Activated CD8-positive, alpha-beta memory T cell treated with anti-CD3 and anti-CD28 coated beads, Interleukin-2, amount 10 ng/mL, durations not matched to agents 7 days and 5 days (primary cell): Measurements from ENCODE around the gene RBM17. TPM values are rescaled to one million over a fixed set of nuclear protein-coding genes. Genes with fewer than 3 reads are reported as not detected.
A peak's percentile ranks its signal among the peaks of the same experiment; 100 is the strongest.

ENCODE experiments used
- ATAC-seq: fragments of 150-1000 bp; cut with Tn5 transposase; one replicate; pipeline ENCODE4 v1.10.0; 2021; ENCODE audit warnings: moderate library complexity
- CTCF ChIA-PET: fragments of 350-600 bp; sonication (Branson Sonifier 250); formaldehyde crosslinking; loops from one replicate; lab custom pipeline; 2021; ENCODE audit warnings: antibody characterized with exemption; lab: Charles Lee
- DNase-seq: peaks from one replicate; pipeline ENCODE4 v3.0.0-alpha.2; 2020
- H3K27ac Mint-ChIP-seq: one replicate; pipeline ENCODE4 v1.8.0; 2021; ENCODE audit warnings: mild to moderate bottlenecking, mixed read lengths
- H3K27me3 Mint-ChIP-seq: one replicate; pipeline ENCODE4 v1.8.0; 2021; ENCODE audit warnings: mixed read lengths
- H3K36me3 Mint-ChIP-seq: one replicate; pipeline ENCODE4 v1.8.0; 2021; ENCODE audit warnings: mild to moderate bottlenecking, mixed read lengths
- H3K4me1 Mint-ChIP-seq: one replicate; pipeline ENCODE4 v1.8.0; 2021; ENCODE audit warnings: mixed read lengths
- H3K4me3 Mint-ChIP-seq: one replicate; pipeline ENCODE4 v1.8.0; 2021; ENCODE audit warnings: mild to moderate bottlenecking, moderate library complexity, mixed read lengths
- H3K9me3 Mint-ChIP-seq: one replicate; pipeline ENCODE4 v1.8.0; 2022; ENCODE audit warnings: low read depth, mixed read lengths
- total RNA-seq, 2 experiments: library from RNA; stranded (reverse); gene quantifications; one replicate each; pipeline ENCODE4 v1.2.3, GENCODE V29; 2021

Gene RBM17
- total RNA-seq, 2 experiments from 2014 or later, result 205 to 267 TPM

DNA sequence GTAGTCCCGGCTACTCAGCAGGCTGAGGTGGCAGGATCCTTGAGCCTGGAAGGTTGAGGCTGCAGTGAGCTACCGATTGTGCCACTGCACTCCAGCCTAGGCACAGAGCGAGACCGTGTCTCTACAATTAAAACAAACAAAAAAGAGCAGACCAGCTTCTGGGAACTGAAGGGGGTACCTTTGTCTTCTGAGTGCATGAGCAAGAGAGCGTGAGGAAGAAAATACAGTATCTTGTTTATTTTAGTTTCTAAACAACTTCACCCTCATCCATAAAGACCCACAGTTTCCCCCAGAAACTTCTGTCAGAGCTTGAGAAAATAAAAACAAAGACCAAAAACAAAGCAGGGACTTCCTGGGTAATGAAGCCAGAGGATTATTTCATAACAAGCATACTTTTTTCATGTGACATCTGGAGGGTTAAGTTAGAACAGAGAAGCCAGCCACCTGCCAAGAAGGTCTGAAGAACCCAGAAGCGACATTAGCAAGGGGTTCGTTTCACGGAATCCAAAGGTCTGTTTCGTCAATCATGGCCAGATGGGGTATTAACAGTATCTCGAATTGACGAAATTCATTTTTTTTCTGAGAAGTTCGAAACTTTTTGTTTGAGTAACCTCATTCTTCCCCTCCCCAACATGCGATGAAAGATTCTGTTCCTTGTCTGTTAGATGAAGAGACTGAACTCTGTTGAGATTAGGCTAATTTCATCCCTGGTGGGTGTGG is 16.5 kb upstream of the RBM17 start:
- Mint-ChIP-seq H3K4me1 (peaks cover 90% of the 10 kb centered on the region), H3K9me3 (no peaks in the 10 kb centered on the region), H3K4me3 (peak overlapping the region; percentile 71), H3K27ac (peak overlapping the region; percentile 96), H3K36me3 (peaks cover 5% of the 10 kb centered on the region), H3K27me3 (no peaks in the 10 kb centered on the region)
- DNase-seq (peak; percentile 77), ATAC-seq (peak; percentile 70)
- CTCF ChIA-PET, result interaction anchor here (1.0 to 12.9 kb wide), 9 partner anchors 9 to 59 kb away, joined by 4 to 246 read pairs (median 7); partner anchors contain the start of gene IL2RA

DNA sequence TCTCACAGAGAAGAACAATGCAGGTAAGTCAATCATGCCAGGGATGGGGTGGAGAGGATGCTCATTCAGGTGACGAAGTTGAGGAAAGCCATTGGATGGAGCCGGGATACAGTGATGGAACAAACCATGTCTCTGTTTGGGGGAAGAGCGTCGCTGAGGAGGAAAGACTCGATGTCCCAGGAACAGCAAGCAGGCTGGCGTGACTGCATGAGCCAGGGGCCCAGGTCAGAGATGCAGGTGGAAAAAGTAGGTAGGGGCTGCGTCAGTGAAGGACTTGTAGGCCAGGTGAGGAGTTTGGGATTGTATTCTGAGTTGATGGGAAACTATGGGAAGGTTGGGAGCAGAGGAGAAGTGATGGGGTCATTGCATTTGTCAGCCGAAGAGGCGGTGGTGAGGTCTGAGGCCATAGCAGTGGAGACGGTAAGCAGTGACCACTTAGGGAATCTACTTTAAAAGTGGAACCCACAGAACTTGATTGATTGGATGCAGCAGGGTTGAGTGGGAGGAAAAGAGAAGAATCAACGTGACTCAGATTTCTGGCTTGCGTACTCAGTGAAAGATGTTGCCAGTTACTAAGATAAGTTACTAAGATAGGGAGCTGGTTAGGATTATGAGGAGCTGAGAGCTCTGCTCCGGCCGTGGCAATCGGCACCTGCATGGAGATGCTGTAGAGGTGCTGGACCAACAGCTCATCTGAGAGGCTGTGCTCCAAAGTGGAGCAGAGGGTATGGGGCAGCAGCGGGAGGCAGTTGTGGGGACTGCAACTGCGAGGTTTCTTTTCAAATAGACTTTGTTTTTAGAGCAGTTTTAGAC is 14.1 kb upstream of the RBM17 start:
- Mint-ChIP-seq H3K4me3 (peak overlapping the region; percentile 45), H3K36me3 (peaks cover 3% of the 10 kb centered on the region), H3K27ac (peak overlapping the region; percentile 76), H3K4me1 (peaks cover 70% of the 10 kb centered on the region), H3K27me3 (no peaks in the 10 kb centered on the region), H3K9me3 (no peaks in the 10 kb centered on the region)
- CTCF ChIA-PET, result interaction anchor here (0.8 to 12.9 kb wide), 2 partner anchors 10 to 18 kb away, joined by 3 to 246 read pairs; no protein-coding TSS in a partner anchor
- DNase-seq (peak; percentile 48), ATAC-seq (peak; percentile 42)

DNA sequence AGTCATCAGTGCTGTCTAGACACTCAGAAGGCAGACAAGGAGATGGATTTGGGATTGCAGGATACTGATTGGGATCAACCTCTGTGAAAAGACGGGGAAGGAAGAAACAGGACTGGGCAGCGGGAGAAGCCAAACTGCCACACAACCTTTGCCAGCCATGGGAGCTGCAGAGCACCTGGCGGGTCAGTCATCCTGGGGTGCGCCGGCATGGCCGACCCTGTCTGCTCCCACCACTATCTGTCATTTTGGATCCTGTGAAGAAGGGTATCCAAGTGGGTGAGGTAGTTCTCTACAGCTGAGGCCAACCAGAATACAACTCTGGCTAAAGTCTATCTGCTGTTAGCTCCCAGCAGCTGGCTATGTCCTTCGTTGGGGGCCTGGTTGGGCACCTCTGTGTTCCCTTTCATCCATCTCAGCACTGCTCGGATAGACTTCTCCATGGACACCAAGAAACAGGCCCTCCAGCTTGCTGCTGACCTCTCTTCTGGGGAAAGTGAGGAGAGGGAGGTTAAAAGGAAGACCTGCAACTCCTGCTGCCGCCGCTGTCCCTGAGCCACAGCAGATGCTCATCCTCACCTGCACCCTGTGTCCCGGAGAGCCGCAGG is 11.7 kb upstream of the RBM17 start:
- Mint-ChIP-seq H3K36me3 (peaks cover 13% of the 10 kb centered on the region), H3K27ac (no peak overlapping the region), H3K4me1 (peaks cover 67% of the 10 kb centered on the region), H3K27me3 (no peaks in the 10 kb centered on the region), H3K9me3 (no peaks in the 10 kb centered on the region), H3K4me3 (no peak overlapping the region)
- ATAC-seq (no peak), DNase-seq (peak; percentile 36)
- CTCF ChIA-PET, result interaction anchor here (1.3 to 12.9 kb wide), 3 partner anchors 7 to 19 kb away, joined by 3 to 246 read pairs (median 3); no protein-coding TSS in a partner anchor

DNA sequence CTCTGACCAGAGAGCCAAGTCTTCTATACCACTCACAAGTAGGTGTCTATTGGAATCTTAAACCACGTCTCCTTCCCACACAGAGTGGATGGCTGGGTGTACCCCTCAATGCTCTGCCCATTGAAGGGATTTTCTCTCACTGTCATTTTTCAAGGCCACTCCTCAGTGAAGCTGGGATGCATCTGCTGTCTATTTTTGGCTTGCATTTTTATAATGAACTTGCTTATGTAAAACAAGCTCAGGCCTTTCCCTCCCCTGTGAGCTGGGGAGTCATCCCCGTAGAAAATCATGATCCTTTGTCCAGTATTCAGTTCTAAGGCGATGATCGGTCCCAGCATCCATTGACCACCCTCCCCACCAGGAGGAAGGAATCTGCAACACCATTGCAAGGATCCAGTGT is 9.8 kb upstream of the RBM17 start:
- Mint-ChIP-seq H3K4me1 (peaks cover 68% of the 10 kb centered on the region), H3K27me3 (no peaks in the 10 kb centered on the region), H3K27ac (no peak overlapping the region), H3K9me3 (no peaks in the 10 kb centered on the region), H3K36me3 (peaks cover 15% of the 10 kb centered on the region), H3K4me3 (no peak overlapping the region)
- ATAC-seq (no peak), DNase-seq (no peak)
- CTCF ChIA-PET, result no interaction called here

DNA sequence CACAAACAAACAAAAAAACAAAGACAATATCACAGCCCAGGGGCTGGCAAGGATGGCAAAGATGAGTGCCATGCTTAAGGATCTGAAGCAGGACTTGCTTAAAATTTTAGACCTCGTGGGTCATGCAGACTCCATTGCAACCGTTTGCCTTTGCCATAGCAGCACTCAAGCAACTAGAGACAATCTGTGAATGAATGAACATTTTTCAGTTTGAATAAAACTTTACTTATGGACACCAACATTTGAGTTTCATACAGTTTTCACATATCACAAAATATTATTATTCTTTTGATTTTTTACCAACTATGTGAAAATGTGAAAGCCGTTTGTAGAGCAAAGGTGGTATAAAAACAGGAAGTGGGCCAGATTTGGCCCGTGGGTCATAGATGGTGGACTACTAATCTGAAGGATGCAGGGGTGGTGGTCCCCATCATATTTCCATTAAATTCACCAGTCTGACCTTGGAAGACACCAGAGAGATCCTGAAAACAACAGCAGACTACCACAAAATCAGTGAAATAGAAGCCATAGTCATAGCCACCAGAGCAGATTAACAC is 8.3 kb upstream of the RBM17 start:
- ATAC-seq (no peak), DNase-seq (no peak)
- Mint-ChIP-seq H3K9me3 (no peaks in the 10 kb centered on the region), H3K27me3 (no peaks in the 10 kb centered on the region), H3K36me3 (peaks cover 15% of the 10 kb centered on the region), H3K27ac (no peak overlapping the region), H3K4me3 (no peak overlapping the region), H3K4me1 (peaks cover 62% of the 10 kb centered on the region)
- CTCF ChIA-PET, result interaction anchor here (1.0 to 8.3 kb wide), 6 partner anchors 7 to 77 kb away, joined by 3 to 246 read pairs (median 4); no protein-coding TSS in a partner anchor

DNA sequence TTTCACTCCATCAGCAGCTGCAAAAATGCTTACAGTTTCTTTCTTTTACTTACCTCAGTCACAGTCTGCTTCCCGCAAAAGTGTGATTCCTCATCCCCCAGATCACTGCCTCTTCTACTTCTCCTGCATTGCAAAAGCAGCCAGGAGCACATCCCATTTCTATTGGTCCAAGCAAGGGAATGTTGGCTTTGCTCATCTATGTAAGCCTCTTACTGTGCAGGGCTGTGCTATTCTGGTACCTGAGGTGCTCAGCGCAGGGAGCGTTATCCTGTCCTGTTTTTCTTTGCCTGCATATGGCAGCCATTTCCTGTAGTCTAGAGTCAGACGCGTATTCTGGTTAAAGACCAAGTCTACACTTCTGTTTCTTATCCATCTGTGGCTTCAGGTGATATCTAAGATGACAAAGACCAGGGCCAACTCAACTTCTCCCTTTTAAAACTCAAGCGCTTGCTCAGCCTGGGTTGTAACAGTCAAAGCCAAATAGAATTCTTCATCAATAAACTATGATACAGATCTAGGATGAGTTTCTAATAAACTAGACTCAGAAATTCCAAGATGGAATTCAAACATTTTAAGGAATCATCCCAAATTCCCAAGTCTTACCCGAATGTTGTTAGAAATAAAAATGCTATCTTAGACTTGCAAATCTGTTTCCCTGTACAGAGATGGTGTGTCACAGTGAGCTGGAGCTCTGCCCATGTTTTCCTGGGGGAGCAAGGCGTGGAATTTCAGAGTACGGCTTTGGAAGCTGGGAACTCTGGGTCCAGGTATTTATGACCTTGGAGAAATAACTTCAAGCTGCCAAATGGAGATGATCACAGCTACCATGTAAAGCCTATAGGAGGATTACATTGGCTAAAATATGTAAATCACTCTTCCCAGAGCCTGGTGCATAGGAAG is 6.1 kb upstream of the RBM17 start:
- H3K36me3 Mint-ChIP-seq, result peaks cover 14% of the 10 kb centered on the region
- H3K27me3 Mint-ChIP-seq, result no peaks in the 10 kb centered on the region
- CTCF ChIA-PET, result interaction anchor here (0.6 to 8.3 kb wide), 11 partner anchors 9 to 319 kb away, joined by 3 to 246 read pairs (median 6); no protein-coding TSS in a partner anchor
- H3K9me3 Mint-ChIP-seq, result no peaks in the 10 kb centered on the region
- no peak for ATAC-seq
- no peak for DNase-seq
- peak overlapping the region; percentile 74 for H3K4me3 Mint-ChIP-seq
- peak overlapping the region; percentile 90 for H3K27ac Mint-ChIP-seq
- H3K4me1 Mint-ChIP-seq, result peaks cover 70% of the 10 kb centered on the region

DNA sequence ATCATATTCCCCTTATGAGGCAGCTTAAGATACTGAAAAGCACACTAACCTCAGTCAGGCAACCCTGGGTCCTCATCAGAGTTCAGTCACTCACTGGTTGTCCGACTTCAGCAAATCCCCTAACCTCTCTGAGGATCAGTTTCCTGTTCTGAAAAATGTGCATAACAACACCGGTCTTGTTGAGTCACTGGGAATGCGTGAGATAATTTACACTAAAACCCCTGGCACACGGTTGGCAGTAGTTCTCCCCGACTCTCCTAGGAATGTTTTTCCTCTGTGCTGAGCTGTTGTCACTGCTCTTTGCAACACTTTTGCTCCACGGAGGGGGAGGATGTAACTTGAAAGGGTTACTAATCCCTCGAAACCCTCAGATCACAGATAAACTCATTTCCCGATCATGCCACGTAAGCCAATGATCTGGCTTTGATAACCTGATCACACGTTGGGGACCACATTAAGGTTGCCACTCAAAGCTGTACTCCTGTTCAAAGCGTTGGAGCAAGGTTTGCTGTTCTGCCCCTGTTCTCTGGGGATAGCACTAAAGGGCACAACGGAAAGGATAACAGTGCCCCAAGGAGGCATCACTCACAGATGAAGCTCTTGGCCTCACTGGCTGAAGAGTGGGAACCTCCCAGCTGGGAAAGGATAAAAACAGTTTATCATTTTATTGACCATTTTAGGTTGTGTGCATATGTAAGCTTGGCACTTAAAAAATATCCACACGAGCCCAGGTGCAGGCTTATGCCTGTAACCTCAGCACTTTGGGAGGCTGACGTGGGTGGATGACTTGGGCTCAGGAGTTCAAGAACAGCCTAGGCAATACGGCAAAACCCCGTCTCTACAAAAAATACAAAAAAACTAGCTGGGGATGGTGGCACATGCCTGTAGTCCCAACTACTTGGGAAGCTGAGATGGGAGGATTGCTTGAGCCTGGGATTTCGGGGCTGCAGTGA is 5.0 kb upstream of the RBM17 start:
- peak; percentile 89 for DNase-seq
- no peaks in the 10 kb centered on the region for H3K9me3 Mint-ChIP-seq
- H3K27ac Mint-ChIP-seq, result peak overlapping the region; percentile 90
- H3K36me3 Mint-ChIP-seq, result peaks cover 14% of the 10 kb centered on the region
- H3K27me3 Mint-ChIP-seq, result no peaks in the 10 kb centered on the region
- H3K4me3 Mint-ChIP-seq, result peak overlapping the region; percentile 74
- peaks cover 79% of the 10 kb centered on the region for H3K4me1 Mint-ChIP-seq
- CTCF ChIA-PET, result interaction anchor here (0.8 to 8.3 kb wide), 14 partner anchors 8 to 323 kb away, joined by 3 to 246 read pairs (median 6); partner anchors contain the start of genes IL2RA and PFKFB3
- peak; percentile 68 for ATAC-seq

DNA sequence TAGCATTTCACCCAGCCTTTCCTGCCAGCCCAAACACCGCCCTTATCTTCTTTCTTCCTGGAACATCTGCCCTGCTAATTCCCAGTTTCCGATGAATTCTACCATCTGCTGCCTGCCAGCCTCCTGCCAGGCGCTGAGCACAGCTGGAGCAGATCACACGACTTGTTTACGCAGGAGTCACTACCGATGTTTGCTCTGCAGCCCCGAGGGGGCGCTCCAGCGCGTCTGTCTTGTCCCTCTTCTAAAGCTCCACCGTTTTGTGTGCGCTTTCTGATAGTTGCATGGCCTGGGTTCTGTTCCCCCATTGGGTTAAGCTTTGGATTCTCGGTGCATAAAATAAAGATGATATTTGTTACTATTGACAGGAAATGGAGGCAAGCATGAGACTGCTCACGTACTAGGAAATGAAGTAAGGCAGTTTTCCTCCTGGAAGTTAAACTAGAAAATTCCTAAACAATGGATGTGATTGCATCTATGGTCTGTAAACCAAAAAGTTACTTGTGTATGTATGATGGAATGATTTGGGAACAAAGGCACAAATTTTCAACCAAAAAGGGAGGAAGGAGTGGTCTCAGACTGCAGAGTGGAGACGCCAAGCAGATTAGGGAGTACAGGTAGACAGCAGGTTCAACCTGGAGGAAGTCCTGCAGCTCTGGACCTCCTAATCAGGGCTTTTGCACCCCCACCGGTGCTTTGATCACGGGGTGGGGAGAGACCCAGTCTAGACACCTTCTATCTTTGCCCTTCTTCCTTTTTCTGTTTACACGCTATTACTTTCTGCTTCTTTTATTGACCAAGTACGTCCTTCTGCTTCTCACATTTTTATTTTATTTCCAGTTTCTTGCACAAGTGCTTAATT is 2.2 kb upstream of the RBM17 start:
- Mint-ChIP-seq H3K27me3 (no peaks in the 10 kb centered on the region), H3K36me3 (peaks cover 20% of the 10 kb centered on the region), H3K27ac (peak overlapping the region; percentile 91), H3K9me3 (no peaks in the 10 kb centered on the region), H3K4me3 (peak overlapping the region; percentile 70), H3K4me1 (peaks cover 77% of the 10 kb centered on the region)
- ATAC-seq, result peak; percentile 64
- CTCF ChIA-PET, result interaction anchor here (0.6 to 8.3 kb wide), 45 partner anchors 9 to 841 kb away, joined by 3 to 246 read pairs (median 4); partner anchors contain the start of genes ANKRD16, FBH1, IL15RA and IL2RA
- DNase-seq, result peak; percentile 94

DNA sequence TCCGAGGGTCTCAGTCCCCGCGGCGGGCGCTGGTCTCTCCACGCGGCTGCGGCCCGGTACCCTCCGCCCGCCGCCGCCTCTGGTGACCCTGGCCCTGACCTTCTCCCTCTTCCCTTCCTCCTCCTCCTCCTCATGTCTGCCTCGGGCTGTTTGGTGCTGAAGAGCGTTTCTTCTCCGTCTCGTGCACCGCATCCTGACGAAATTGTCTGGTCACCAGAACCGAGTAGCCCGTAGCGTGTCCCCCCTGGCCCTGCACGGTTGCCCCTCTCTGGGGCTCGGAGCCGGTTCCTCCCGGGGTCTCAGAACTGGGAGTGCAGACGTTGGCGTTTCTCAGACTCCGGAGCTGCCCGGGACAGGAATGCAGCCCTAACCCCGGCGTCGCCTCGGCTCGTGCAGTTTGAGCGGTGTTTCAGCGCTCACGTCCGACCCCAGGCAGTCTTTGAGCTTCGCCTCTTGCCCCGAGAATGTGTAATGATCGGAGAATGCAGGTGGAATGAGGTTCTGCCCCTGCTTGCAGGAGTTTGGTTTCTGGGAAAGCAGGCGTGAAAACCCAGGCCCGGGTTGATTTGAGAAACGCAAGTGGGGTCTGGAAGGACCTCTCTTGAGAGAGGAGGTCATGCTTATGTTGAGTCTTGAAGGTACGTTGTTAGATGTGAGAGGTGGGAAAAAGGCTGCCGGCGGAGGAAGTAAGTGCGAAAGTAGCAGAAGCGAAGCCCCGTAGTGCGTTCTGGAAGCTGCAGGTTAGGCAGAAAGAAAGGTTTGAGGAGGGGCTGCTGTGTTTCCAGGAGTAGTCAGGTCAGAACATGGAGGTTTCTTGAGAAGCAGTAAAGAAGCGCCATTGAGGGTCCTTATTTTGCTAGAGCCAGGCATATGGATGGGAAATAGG is 743 bp downstream of the RBM17 start:
- H3K27me3 Mint-ChIP-seq, result no peaks in the 10 kb centered on the region
- H3K27ac Mint-ChIP-seq, result peak overlapping the region; percentile 85
- DNase-seq, result no peak
- peaks cover 72% of the 10 kb centered on the region for H3K4me1 Mint-ChIP-seq
- ATAC-seq, result peak; percentile 17
- CTCF ChIA-PET, result interaction anchor here (0.9 to 2.6 kb wide), 22 partner anchors 8 to 312 kb away, joined by 3 to 22 read pairs (median 4); partner anchors contain the start of gene PFKFB3
- peak overlapping the region; percentile 87 for H3K4me3 Mint-ChIP-seq
- no peaks in the 10 kb centered on the region for H3K9me3 Mint-ChIP-seq
- H3K36me3 Mint-ChIP-seq, result peaks cover 20% of the 10 kb centered on the region

DNA sequence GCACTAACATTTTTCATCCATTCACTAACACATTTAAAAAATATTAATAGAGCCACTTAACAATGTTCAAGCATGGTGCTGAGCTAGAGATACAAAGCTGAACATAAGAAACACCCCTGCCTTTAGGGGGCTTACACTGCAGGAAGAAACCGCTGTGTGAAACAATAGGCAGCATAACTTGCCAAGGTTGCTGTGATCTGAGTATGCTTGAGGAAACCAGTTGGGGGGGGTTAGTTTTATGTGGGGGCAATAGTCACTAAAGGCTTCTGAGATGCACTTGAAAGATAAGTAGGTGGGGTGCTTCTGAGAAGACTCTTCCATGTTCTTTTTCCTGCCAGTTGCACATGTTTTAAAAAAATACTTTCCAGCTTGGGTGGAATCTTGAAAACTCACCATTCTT is 2.8 kb downstream of the RBM17 start:
- Mint-ChIP-seq H3K27ac (peak overlapping the region; percentile 63), H3K4me3 (peak overlapping the region; percentile 59), H3K27me3 (no peaks in the 10 kb centered on the region), H3K36me3 (peaks cover 28% of the 10 kb centered on the region), H3K9me3 (no peaks in the 10 kb centered on the region), H3K4me1 (peaks cover 73% of the 10 kb centered on the region)
- peak; percentile 25 for ATAC-seq
- peak; percentile 70 for DNase-seq
- CTCF ChIA-PET, result interaction anchor here (0.6 to 2.6 kb wide), 8 partner anchors 9 to 315 kb away, joined by 3 to 22 read pairs (median 3); no protein-coding TSS in a partner anchor
